Thyroid gland (tissue), 4 donors: ENCODE data around the gene AGK.

Source experiments
- POLR2A ChIP-seq, 2 donors: fragments of 450-650 bp; IDR thresholded peaks; one replicate each; pipeline ENCODE4 v1.6.1; 2017; ENCODE audit warnings: antibody characterized with exemption in 2 of 2, mild to moderate bottlenecking in 2 of 2, moderate library complexity in 1 of 2
- TF ChIP-seq, protein P1 (sequence below), 6 experiments: fragments of 200-600 bp in 3 of 6; fragments of 450-650 bp in 3 of 6; sonication (generic) in 3 of 6; IDR thresholded peaks; one replicate each; pipeline ENCODE4 v1.5.1; 2016 to 2019; ENCODE audit warnings: antibody characterized with exemption in 6 of 6, mild to moderate bottlenecking in 2 of 6, inconsistent platforms in 1 of 6, moderate library complexity in 1 of 6

DNA sequence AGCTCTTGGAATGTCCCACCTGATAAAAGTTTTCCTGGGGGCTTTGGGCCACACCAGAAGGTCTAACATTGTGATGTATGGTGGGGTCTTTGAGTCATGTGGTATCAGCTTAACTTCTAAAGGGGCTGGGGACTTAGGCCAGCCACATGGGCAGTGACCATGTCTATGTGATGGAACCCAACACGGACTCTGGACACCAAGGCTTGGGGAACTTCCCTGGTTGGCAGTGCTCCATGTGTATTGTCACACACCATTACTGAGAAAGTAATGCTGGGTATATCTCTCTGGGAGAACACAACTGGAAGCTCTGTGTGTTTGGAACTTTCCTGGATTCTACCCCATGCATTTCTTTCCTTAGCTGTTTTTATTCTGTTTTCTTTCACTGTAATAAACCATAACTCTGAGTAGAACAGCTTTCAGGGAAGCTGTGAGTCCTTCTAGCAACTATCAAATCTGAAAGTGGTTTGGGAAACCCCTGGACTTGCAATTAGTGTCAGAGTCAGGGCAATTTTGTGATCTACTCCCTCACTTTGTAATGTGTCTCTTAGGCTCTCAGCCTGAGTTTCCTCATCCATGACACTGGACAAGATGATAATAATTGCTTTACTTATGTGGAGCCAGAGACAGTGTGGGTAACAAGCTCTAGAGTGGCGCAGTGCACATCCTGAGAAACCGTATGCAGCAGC lies 28.4 kb upstream of the AGK start:
- TF ChIP-seq, protein P1, sequence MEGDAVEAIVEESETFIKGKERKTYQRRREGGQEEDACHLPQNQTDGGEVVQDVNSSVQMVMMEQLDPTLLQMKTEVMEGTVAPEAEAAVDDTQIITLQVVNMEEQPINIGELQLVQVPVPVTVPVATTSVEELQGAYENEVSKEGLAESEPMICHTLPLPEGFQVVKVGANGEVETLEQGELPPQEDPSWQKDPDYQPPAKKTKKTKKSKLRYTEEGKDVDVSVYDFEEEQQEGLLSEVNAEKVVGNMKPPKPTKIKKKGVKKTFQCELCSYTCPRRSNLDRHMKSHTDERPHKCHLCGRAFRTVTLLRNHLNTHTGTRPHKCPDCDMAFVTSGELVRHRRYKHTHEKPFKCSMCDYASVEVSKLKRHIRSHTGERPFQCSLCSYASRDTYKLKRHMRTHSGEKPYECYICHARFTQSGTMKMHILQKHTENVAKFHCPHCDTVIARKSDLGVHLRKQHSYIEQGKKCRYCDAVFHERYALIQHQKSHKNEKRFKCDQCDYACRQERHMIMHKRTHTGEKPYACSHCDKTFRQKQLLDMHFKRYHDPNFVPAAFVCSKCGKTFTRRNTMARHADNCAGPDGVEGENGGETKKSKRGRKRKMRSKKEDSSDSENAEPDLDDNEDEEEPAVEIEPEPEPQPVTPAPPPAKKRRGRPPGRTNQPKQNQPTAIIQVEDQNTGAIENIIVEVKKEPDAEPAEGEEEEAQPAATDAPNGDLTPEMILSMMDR (IDR thresholded peaks at IDR 0.05): no peak
- TF ChIP-seq POLR2A (IDR thresholded peaks at IDR 0.05): no peak
